Suprapubic skin (tissue), 4 donors: ENCODE measurements around the gene SFT2D1. TPM values are rescaled to one million over a fixed set of nuclear protein-coding genes. Genes with fewer than 3 reads are reported as not detected.

Source experiments
- DNase-seq, 2 donors: peaks; one replicate each; pipeline ENCODE4 v3.0.0-alpha.2; 2019; ENCODE audit warnings: low spot score in 2 of 2
- H3K27ac ChIP-seq: fragments of 200-600 bp; sonication (generic); one replicate; pipeline ENCODE4 v1.5.1; 2019
- H3K27me3 ChIP-seq: fragments of 200-600 bp; sonication (generic); one replicate; pipeline ENCODE4 v1.5.1; 2019
- H3K36me3 ChIP-seq: fragments of 200-600 bp; sonication (generic); one replicate; pipeline ENCODE4 v1.5.1; 2019
- H3K4me1 ChIP-seq: fragments of 200-600 bp; sonication (generic); one replicate; pipeline ENCODE4 v1.5.1; 2019
- H3K4me3 ChIP-seq: fragments of 200-600 bp; sonication (generic); one replicate; pipeline ENCODE4 v1.5.1; 2019; ENCODE audit warnings: mild to moderate bottlenecking
- H3K9me3 ChIP-seq: fragments of 200-600 bp; sonication (generic); one replicate; pipeline ENCODE4 v1.5.1; 2019
- CTCF ChIP-seq, 2 donors: fragments of 200-600 bp in 1 of 2; fragments of 450-650 bp in 1 of 2; sonication (generic) in 1 of 2; IDR thresholded peaks; one replicate each; pipeline ENCODE4 v1.5.1; 2016 to 2019; ENCODE audit warnings: antibody characterized with exemption in 2 of 2, mild to moderate bottlenecking in 1 of 2, moderate library complexity in 1 of 2
- EP300 ChIP-seq: sonication (generic); formaldehyde crosslinking; IDR thresholded peaks from one replicate; pipeline ENCODE4 v1.6.1; 2017; ENCODE audit warnings: antibody characterized with exemption
- POLR2A ChIP-seq, 2 donors: fragments of 450-650 bp; IDR thresholded peaks; one replicate each; pipeline ENCODE4 v1.6.1; 2017; ENCODE audit warnings: antibody characterized with exemption in 2 of 2, mild to moderate bottlenecking in 2 of 2, moderate library complexity in 2 of 2
- POLR2AphosphoS5 ChIP-seq, 3 donors: sonication (generic); formaldehyde crosslinking; IDR thresholded peaks; one replicate each; pipeline ENCODE4 v1.6.1; 2017; ENCODE audit warnings: antibody characterized with exemption in 3 of 3
- WGBS: methylation state at CpG from one replicate; pipeline ENCODE4 v1.1.5; 2018; 5-methylcytosine and 5-hydroxymethylcytosine counted together
- total RNA-seq, 4 donors: library from RNA; depleted of rRNA; stranded (reverse); fragments of >200 nt; gene quantifications; one replicate each; pipeline ENCODE4 v1.1.0, GENCODE V29; 2016

Gene SFT2D1
- total RNA-seq, 4 donors from 2014 or later, result 26.0 to 55.0 (median 33.2) TPM

GRCh38 chr6:166281104-166281503 lies 61.2 kb downstream of the SFT2D1 start:
- no peak overlapping the region for H3K4me3 ChIP-seq
- 88% methylated on average over 9 of the region's 9 CpGs for WGBS
- H3K36me3 ChIP-seq, result no peaks in the 10 kb centered on the region
- TF ChIP-seq EP300 (no peak), CTCF (IDR thresholded peaks at IDR 0.05) (no peak), POLR2AphosphoS5 (IDR thresholded peaks at IDR 0.05) (no peak), POLR2A (IDR thresholded peaks at IDR 0.05) (no peak)
- no peak overlapping the region for H3K27ac ChIP-seq
- H3K9me3 ChIP-seq, result no peaks in the 10 kb centered on the region
- no peak for DNase-seq
- H3K4me1 ChIP-seq, result peaks cover under 1% of the 10 kb centered on the region
- H3K27me3 ChIP-seq, result peaks cover 28% of the 10 kb centered on the region

DNA sequence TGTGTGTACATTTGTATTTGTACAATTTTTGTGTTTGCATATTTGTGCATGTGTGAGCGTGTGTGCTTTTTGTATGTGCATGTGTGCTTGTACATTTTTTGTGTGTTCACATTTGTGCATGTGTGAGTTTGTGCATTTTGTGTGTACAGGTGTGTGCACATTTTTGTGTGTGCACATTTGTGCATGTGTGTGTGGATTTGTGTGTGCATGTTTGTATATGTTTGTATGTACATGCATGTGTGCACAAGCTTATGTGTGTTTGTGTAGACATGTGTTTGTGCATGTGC lies 63.0 kb downstream of the SFT2D1 start:
- TF ChIP-seq EP300, result no peak
- no peak for TF ChIP-seq CTCF (IDR thresholded peaks at IDR 0.05)
- TF ChIP-seq POLR2AphosphoS5 (IDR thresholded peaks at IDR 0.05), result no peak
- TF ChIP-seq POLR2A (IDR thresholded peaks at IDR 0.05), result no peak
- H3K27ac ChIP-seq, result no peak overlapping the region
- DNase-seq, result no peak
- H3K4me3 ChIP-seq, result no peak overlapping the region
- H3K36me3 ChIP-seq, result no peaks in the 10 kb centered on the region
- H3K4me1 ChIP-seq, result peaks cover 3% of the 10 kb centered on the region
- 91% methylated on average over 1 of the region's 1 CpG for WGBS
- H3K27me3 ChIP-seq, result peaks cover 21% of the 10 kb centered on the region
- no peaks in the 10 kb centered on the region for H3K9me3 ChIP-seq

GRCh38 chr6:166278579-166279392 lies 63.6 kb downstream of the SFT2D1 start:
- Histone ChIP-seq H3K27me3 (peaks cover 16% of the 10 kb centered on the region), H3K9me3 (no peaks in the 10 kb centered on the region), H3K4me3 (no peak overlapping the region), H3K4me1 (peaks cover 3% of the 10 kb centered on the region), H3K36me3 (no peaks in the 10 kb centered on the region), H3K27ac (no peak overlapping the region)
- no peak for DNase-seq
- WGBS, result 84% methylated on average over 8 of the region's 8 CpGs
- TF ChIP-seq CTCF (IDR thresholded peaks at IDR 0.05) (no peak), EP300 (no peak), POLR2A (IDR thresholded peaks at IDR 0.05) (no peak), POLR2AphosphoS5 (IDR thresholded peaks at IDR 0.05) (no peak)

DNA sequence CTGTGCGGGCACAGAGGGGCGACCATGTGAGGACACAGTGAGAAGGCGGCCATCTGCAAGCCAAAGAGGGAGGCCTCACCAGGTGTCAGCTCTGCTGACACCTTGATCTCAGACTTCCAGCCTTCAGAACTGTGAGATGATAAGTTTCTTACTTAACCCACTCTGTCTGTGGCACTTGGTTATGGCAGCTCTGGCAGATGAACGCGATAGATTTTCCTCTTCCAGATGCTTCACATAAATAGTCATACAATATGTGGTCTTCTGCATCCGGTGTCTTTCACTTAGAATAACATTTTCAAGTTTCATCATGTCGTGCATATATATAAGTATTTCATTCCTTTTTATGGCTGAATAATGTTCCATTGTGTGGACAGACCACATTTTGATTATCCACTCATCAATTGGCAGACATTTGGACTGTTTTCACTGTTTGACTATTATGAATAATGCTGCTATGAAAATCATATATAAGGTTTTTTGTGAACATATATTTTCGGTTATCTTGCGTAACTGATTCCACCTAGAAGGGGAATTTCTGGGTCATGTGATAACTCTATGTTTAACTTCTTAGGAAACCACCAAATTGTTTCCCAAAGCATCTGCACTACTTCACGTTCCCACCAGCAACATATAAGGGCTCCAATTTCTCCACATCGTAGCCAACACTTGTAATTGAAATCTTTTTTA lies 64.3 kb downstream of the SFT2D1 start:
- WGBS, result 82% methylated on average over 11 of the region's 11 CpGs
- no peak for DNase-seq
- no peak for TF ChIP-seq CTCF (IDR thresholded peaks at IDR 0.05)
- TF ChIP-seq POLR2A (IDR thresholded peaks at IDR 0.05), result no peak
- TF ChIP-seq EP300, result no peak
- no peak for TF ChIP-seq POLR2AphosphoS5 (IDR thresholded peaks at IDR 0.05)
- Histone ChIP-seq H3K4me3 (no peak overlapping the region), H3K27ac (no peak overlapping the region), H3K36me3 (no peaks in the 10 kb centered on the region), H3K4me1 (peaks cover 3% of the 10 kb centered on the region), H3K9me3 (no peaks in the 10 kb centered on the region), H3K27me3 (peaks cover 10% of the 10 kb centered on the region)

GRCh38 chr6:166277018-166277417 lies 65.3 kb downstream of the SFT2D1 start:
- H3K4me1 ChIP-seq, result peaks cover 3% of the 10 kb centered on the region
- WGBS, result 28% methylated on average over 11 of the region's 11 CpGs
- no peak for DNase-seq
- H3K27me3 ChIP-seq, result peaks cover 10% of the 10 kb centered on the region
- no peaks in the 10 kb centered on the region for H3K9me3 ChIP-seq
- no peaks in the 10 kb centered on the region for H3K36me3 ChIP-seq
- no peak overlapping the region for H3K27ac ChIP-seq
- H3K4me3 ChIP-seq, result no peak overlapping the region
- TF ChIP-seq POLR2A (IDR thresholded peaks at IDR 0.05) (no peak), CTCF (IDR thresholded peaks at IDR 0.05) (no peak), EP300 (no peak), POLR2AphosphoS5 (IDR thresholded peaks at IDR 0.05) (no peak)
